ENCODE measurements around the gene FZD4. TPM values are rescaled to one million over a fixed set of nuclear protein-coding genes. Genes with fewer than 3 reads are reported as not detected.
"Not testable (repeated sequence)": the region's sequence is repeated elsewhere in the genome, so short reads cannot be mapped to it uniquely, and the experiment has no call there.

FZD4 gene
- total RNA-seq, 6 experiments from 2014 or later: 12.5 to 26.1 (median 17.1) TPM

DNA sequence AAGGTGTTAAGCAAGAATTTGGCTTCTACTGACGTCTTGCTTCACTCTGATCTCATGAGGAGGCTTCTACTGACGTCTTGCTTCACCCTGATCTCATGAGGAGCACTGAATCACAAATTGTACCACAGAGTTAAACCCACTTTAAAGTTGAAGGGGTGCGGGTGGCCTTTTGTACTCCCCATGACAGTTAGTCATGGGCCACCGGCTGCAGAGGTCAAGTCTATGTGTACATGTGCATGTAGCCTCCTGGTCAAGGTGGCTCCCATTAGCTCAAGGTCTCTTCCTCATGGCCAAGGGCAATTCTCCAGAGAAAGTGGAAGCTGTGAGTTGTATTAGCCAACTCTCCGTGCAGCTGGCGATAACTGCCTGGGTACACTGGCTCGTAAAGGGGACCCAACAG is 23.1 kb upstream of the FZD4 start:
- no peak overlapping the region for H3K4me3 ChIP-seq
- DNase-seq (no peak), ATAC-seq (no peak)
- no peak overlapping the region for H3K27ac ChIP-seq
- no peaks in the 10 kb centered on the region for H3K9me3 ChIP-seq
- no peaks in the 10 kb centered on the region for H3K27me3 ChIP-seq
- intact Hi-C loops (cut with DNase I): no loop called here
- H3K36me3 ChIP-seq: no peaks in the 10 kb centered on the region
- H3K4me1 ChIP-seq: peaks cover 0 to 46% (median 18%) of the 10 kb centered on the region in 4 donors
- 73% methylated on average over 4 of the region's 7 CpGs for WGBS (ENCODE audit: insufficient coverage, low coverage, low lambda C conversion rate, missing lambda C conversion rate)
- TF ChIP-seq POLR2A (IDR thresholded peaks at IDR 0.05): no peak
- TF ChIP-seq, protein P1, sequence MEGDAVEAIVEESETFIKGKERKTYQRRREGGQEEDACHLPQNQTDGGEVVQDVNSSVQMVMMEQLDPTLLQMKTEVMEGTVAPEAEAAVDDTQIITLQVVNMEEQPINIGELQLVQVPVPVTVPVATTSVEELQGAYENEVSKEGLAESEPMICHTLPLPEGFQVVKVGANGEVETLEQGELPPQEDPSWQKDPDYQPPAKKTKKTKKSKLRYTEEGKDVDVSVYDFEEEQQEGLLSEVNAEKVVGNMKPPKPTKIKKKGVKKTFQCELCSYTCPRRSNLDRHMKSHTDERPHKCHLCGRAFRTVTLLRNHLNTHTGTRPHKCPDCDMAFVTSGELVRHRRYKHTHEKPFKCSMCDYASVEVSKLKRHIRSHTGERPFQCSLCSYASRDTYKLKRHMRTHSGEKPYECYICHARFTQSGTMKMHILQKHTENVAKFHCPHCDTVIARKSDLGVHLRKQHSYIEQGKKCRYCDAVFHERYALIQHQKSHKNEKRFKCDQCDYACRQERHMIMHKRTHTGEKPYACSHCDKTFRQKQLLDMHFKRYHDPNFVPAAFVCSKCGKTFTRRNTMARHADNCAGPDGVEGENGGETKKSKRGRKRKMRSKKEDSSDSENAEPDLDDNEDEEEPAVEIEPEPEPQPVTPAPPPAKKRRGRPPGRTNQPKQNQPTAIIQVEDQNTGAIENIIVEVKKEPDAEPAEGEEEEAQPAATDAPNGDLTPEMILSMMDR (IDR thresholded peaks at IDR 0.05): no peak

DNA sequence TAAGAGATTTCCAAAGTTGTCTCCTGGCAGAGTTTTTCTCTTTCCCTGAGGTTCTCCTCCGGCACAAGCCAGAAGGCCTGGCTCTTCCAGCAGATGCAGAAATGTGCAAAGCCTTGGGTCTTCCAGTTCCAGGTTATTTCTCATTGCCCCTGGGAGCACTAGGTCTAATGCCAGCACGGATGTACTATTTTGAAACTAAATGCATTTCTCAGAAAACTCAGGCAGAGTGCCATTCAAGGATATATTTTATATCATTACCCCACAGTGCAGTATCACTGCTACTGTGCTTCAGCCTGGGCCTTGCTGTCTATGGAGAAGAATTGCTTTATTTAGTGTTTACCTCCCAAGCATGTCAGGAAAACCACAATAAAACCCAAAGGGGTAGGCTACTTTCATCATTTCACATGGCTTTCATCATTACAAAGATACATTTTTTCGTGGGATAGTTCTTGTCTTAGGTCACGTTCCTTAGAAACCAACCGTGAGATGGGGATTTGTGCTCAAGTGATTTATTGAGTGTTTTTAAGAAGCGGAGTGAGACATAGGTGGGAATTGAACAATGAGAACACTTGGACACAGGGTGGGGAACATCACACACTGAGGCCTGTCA is 22.4 kb upstream of the FZD4 start:
- H3K4me3 ChIP-seq: no peak overlapping the region
- H3K4me1 ChIP-seq: peaks cover 0 to 39% (median 15%) of the 10 kb centered on the region in 4 donors
- H3K27ac ChIP-seq: no peak overlapping the region
- 77% methylated on average over 5 of the region's 6 CpGs for WGBS (ENCODE audit: insufficient coverage, low coverage, low lambda C conversion rate, missing lambda C conversion rate)
- H3K36me3 ChIP-seq: no peaks in the 10 kb centered on the region
- DNase-seq: no peak
- intact Hi-C loops (cut with DNase I): no loop called here
- H3K9me3 ChIP-seq: no peaks in the 10 kb centered on the region
- ATAC-seq: no peak
- H3K27me3 ChIP-seq: no peaks in the 10 kb centered on the region
- TF ChIP-seq, protein P1 (IDR thresholded peaks at IDR 0.05): no peak
- TF ChIP-seq POLR2A (IDR thresholded peaks at IDR 0.05): no peak

DNA sequence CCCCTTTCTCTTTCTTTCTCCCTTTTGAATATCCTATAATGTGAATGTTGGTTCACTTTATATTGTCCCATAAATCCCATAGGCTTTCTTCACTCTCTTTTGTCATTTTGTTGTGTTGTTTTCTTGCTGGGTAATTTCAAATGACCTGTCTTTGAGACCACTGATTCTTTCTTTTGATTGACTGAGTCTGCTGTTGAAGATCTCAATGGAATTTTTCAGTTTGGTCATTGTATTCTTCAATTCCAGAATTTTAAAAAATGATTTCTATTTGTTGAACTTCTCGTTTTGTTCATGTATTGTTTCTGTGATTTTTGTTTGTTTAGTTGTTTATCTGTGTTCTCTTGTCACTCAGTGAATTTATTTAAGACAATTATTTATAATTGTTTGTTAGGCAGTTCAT is 17.5 kb upstream of the FZD4 start:
- H3K9me3 ChIP-seq: no peaks in the 10 kb centered on the region
- ATAC-seq (no peak), DNase-seq (no peak)
- H3K4me1 ChIP-seq: no peaks in the 10 kb centered on the region
- TF ChIP-seq, protein P1 (IDR thresholded peaks at IDR 0.05): no peak
- no peak for TF ChIP-seq POLR2A (IDR thresholded peaks at IDR 0.05)
- H3K27ac ChIP-seq: no peak overlapping the region
- intact Hi-C loops (cut with DNase I): no loop called here
- no peaks in the 10 kb centered on the region for H3K36me3 ChIP-seq
- no peak overlapping the region for H3K4me3 ChIP-seq
- no peaks in the 10 kb centered on the region for H3K27me3 ChIP-seq
- 91% methylated on average over 1 of the region's 1 CpG for WGBS (ENCODE audit: insufficient coverage, low coverage, low lambda C conversion rate, missing lambda C conversion rate)

DNA sequence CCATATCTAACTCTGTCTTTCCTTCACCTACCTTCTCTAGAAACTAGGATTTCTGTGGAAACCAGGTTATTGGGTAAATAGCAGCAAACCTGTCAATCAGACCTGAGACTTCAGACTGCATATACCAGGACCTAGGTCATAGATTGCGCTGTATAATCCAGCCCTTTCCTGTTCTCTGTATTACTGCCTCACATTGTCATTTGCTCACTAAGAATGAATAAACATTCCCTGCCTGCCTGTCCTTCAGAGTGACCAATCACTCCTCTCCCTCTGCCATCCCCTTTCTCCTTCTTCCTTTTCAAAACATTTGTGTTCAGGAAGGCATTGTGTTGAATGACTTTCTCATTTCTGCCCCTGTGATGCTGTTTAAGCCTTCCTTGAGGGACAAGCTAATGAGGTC is 14.1 kb upstream of the FZD4 start:
- Histone ChIP-seq H3K27me3 (no peaks in the 10 kb centered on the region), H3K27ac (no peak overlapping the region), H3K4me3 (no peak overlapping the region), H3K9me3 (no peaks in the 10 kb centered on the region), H3K4me1 (no peaks in the 10 kb centered on the region), H3K36me3 (no peaks in the 10 kb centered on the region)
- WGBS (ENCODE audit: insufficient coverage, low coverage, low lambda C conversion rate, missing lambda C conversion rate): 100% methylated on average over 1 of the region's 1 CpG
- intact Hi-C loops (cut with DNase I): no loop called here
- TF ChIP-seq, protein P1 (IDR thresholded peaks at IDR 0.05): no peak
- ATAC-seq: no peak
- no peak for DNase-seq

DNA sequence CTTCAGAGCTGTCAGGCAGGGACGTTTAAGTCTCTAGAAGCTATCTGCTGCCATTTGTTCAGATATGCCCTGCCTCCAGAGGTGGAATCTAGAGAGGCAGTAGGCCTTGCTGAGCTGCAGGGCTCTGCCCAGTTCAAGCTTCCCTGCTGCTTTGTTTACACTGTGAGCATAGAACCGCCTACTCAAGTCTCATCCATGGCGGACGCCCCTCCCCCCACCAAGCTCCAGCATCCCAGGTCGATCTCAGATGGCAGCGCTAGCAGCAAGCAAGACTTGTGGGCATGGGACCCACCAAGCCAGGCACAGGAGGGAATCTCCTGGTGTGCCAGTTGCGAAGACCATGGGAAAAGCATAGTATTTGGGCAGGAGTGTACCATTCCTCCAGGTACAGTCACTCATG is 12.4 kb upstream of the FZD4 start:
- H3K4me1 ChIP-seq; H3K9me3 ChIP-seq; H3K27ac ChIP-seq; DNase-seq; H3K27me3 ChIP-seq; intact Hi-C loops (cut with DNase I); ATAC-seq; H3K36me3 ChIP-seq; H3K4me3 ChIP-seq: not testable (repeated sequence)
- WGBS (ENCODE audit: insufficient coverage, low coverage, low lambda C conversion rate, missing lambda C conversion rate): 95% methylated on average over 4 of the region's 7 CpGs
